Loucy (cell line): Measurements from ENCODE around the gene PHACTR3.

Source experiments
- EZH2phosphoT487 ChIP-seq: fragments of 200-600 bp; IDR thresholded peaks from 2 replicates; pipeline ENCODE4 v1.6.1; 2018; ENCODE audit warnings: antibody characterized with exemption, mild to moderate bottlenecking, moderate library complexity, borderline replicate concordance
- TF ChIP-seq, protein P1 (sequence below): fragments of 200-600 bp; sonication (generic); conservative IDR thresholded peaks from 2 replicates; pipeline ENCODE4 v1.5.1; 2014; ENCODE audit warnings: mild to moderate bottlenecking, antibody characterized with exemption, low read length

DNA sequence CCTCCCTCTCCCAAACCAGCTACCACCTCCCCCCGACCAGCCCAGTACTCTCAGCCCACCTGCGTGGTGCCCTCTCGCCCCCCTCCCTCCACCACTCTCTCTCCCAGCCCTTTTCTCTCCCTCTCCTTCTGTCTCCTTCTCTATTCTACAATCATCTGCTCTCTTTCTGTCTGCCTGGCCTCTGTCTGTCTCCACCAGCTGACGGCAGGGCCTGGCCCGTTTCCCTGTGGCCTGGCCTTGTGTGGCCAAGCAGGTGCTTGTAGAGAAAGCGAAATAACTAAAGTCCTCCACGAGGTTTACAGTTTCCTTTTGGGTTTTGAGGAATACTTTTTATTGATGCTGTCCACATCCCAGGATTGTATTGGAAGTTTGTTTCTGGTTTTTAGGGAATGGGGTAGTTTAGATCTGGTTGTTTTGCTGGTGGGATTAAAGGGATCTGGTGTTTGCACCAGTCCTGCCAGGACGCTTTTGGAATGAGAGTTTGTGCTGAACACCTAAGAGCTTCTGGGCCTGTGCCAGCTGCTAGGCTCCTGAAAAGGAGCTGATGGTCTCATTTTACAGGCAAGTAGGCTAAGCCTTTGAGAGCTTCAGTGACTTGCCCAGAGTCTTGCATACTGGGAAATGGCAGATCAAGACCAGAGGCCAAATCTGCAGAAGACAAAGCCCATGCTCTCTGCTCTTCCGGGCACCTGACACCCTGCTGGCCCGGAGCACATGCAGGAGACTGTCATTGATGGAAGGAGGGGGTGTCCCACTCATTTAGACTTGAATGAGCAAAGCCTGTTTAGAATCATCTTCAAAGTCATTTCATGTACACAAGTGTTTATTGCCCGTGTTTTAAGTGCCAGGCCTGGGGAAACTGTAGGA lies 167.4 kb downstream of the PHACTR3 start:
- TF ChIP-seq, protein P1, sequence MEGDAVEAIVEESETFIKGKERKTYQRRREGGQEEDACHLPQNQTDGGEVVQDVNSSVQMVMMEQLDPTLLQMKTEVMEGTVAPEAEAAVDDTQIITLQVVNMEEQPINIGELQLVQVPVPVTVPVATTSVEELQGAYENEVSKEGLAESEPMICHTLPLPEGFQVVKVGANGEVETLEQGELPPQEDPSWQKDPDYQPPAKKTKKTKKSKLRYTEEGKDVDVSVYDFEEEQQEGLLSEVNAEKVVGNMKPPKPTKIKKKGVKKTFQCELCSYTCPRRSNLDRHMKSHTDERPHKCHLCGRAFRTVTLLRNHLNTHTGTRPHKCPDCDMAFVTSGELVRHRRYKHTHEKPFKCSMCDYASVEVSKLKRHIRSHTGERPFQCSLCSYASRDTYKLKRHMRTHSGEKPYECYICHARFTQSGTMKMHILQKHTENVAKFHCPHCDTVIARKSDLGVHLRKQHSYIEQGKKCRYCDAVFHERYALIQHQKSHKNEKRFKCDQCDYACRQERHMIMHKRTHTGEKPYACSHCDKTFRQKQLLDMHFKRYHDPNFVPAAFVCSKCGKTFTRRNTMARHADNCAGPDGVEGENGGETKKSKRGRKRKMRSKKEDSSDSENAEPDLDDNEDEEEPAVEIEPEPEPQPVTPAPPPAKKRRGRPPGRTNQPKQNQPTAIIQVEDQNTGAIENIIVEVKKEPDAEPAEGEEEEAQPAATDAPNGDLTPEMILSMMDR = no peak
- no peak for TF ChIP-seq EZH2phosphoT487
